GM19193 (cell line): ENCODE measurements around the gene CAMKK2.

Source experiments
- POLR2A ChIP-seq: IDR thresholded peaks from 4 replicates; pipeline ENCODE4 v1.6.1; 2011; ENCODE audit not compliant: insufficient read depth, insufficient read length; ENCODE audit errors: extremely low read depth

Gene CAMKK2

GRCh38 chr12:121300083-121300819 is 3.7 kb upstream of the CAMKK2 start:
- TF ChIP-seq POLR2A: no peak

GRCh38 chr12:121299662-121300061 is 3.2 kb upstream of the CAMKK2 start:
- TF ChIP-seq POLR2A: no peak

GRCh38 chr12:121297435-121297991 is 1.0 kb upstream of the CAMKK2 start:
- no peak for TF ChIP-seq POLR2A

GRCh38 chr12:121295746-121296617 is 527 bp downstream of the CAMKK2 start:
- TF ChIP-seq POLR2A: no peak

GRCh38 chr12:121295116-121295745 is 1.3 kb downstream of the CAMKK2 start:
- no peak for TF ChIP-seq POLR2A

- TF ChIP-seq POLR2A: no peak
Measured at GRCh38 chr12:121294151-121294889, 2.2 kb downstream of the CAMKK2 start.

- no peak for TF ChIP-seq POLR2A
Measured at GRCh38 chr12:121293603-121294002, 2.9 kb downstream of the CAMKK2 start.

- no peak for TF ChIP-seq POLR2A
Measured at GRCh38 chr12:121290410-121290809, 6.1 kb downstream of the CAMKK2 start.

- no peak for TF ChIP-seq POLR2A
Measured at GRCh38 chr12:121289962-121290361, 6.5 kb downstream of the CAMKK2 start.

GRCh38 chr12:121288986-121289385 is 7.5 kb downstream of the CAMKK2 start:
- TF ChIP-seq POLR2A: no peak

GRCh38 chr12:121288158-121288845 is 8.2 kb downstream of the CAMKK2 start:
- no peak for TF ChIP-seq POLR2A

- no peak for TF ChIP-seq POLR2A
Measured at GRCh38 chr12:121287267-121287954, 9.1 kb downstream of the CAMKK2 start.

GRCh38 chr12:121285856-121286255 is 10.7 kb downstream of the CAMKK2 start:
- TF ChIP-seq POLR2A: no peak

GRCh38 chr12:121284551-121285390 is 11.7 kb downstream of the CAMKK2 start:
- no peak for TF ChIP-seq POLR2A
